Neural crest cell (in vitro differentiated cells): ENCODE measurements around the gene ARMH3. TPM values are rescaled to one million over a fixed set of nuclear protein-coding genes. Genes with fewer than 3 reads are reported as not detected.

Experiments
- DNase-seq: peaks from one replicate; pipeline ENCODE4 v3.0.0; 2021; ENCODE audit warnings: low read depth, mixed read lengths, low spot score
- H3K27ac Mint-ChIP-seq: one replicate; pipeline ENCODE4 v1.8.0; 2021; ENCODE audit warnings: mild to moderate bottlenecking, mixed read lengths; ENCODE audit not compliant: unreplicated experiment
- H3K27me3 Mint-ChIP-seq: 2 replicates; pipeline ENCODE4 v1.8.0; 2021; ENCODE audit warnings: low read depth, mild to moderate bottlenecking, mixed read lengths
- H3K36me3 Mint-ChIP-seq: 2 replicates; pipeline ENCODE4 v1.8.0; 2021; ENCODE audit warnings: low read depth, mild to moderate bottlenecking, mixed read lengths
- H3K4me1 Mint-ChIP-seq: 2 replicates; pipeline ENCODE4 v1.8.0; 2021; ENCODE audit warnings: mixed read lengths
- H3K4me3 Mint-ChIP-seq: one replicate; pipeline ENCODE4 v1.8.0; 2021; ENCODE audit warnings: mild to moderate bottlenecking, mixed read lengths
- H3K9me3 Mint-ChIP-seq: 2 replicates; pipeline ENCODE4 v1.8.0; 2021; ENCODE audit warnings: mixed read lengths
- total RNA-seq: library from RNA; stranded (reverse); gene quantifications from 2 replicates; pipeline ENCODE4 v1.2.1, GENCODE V29; 2021
- TF ChIP-seq, protein P1 (sequence below): fragments of 200-600 bp; sonication (generic); conservative IDR thresholded peaks from 2 replicates; pipeline ENCODE4 v1.5.0; 2021; ENCODE audit warnings: antibody characterized with exemption, mild to moderate bottlenecking

ARMH3 gene
- total RNA-seq, 1 donor from 2014 or later: 24.4 TPM

DNA sequence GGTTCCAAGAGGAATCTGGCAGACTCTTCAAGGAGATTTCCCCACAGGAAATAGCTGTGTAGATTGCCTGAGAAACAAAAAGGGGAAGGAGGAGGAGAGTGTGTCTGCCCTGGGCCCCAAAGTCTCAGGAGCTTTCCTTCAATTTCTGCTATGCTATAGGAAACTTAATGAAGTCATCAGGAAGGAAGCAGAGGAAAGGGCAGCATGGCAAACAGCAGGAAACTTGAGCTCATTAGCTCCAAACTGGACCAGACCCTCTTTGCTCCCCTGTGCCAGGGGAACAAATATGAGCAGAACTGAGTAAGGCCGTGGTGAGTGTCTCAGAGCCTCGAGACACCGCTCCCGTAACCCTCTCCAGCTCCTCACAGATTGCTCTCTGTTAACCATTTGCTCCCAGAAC is 207.6 kb downstream of the ARMH3 start:
- TF ChIP-seq, protein P1, sequence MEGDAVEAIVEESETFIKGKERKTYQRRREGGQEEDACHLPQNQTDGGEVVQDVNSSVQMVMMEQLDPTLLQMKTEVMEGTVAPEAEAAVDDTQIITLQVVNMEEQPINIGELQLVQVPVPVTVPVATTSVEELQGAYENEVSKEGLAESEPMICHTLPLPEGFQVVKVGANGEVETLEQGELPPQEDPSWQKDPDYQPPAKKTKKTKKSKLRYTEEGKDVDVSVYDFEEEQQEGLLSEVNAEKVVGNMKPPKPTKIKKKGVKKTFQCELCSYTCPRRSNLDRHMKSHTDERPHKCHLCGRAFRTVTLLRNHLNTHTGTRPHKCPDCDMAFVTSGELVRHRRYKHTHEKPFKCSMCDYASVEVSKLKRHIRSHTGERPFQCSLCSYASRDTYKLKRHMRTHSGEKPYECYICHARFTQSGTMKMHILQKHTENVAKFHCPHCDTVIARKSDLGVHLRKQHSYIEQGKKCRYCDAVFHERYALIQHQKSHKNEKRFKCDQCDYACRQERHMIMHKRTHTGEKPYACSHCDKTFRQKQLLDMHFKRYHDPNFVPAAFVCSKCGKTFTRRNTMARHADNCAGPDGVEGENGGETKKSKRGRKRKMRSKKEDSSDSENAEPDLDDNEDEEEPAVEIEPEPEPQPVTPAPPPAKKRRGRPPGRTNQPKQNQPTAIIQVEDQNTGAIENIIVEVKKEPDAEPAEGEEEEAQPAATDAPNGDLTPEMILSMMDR: no peak
- DNase-seq: no peak
- Mint-ChIP-seq H3K36me3 (no peaks in the 10 kb centered on the region), H3K4me3 (no peak overlapping the region), H3K27me3 (peaks cover 7% of the 10 kb centered on the region), H3K27ac (no peak overlapping the region), H3K9me3 (no peaks in the 10 kb centered on the region), H3K4me1 (peaks cover 10% of the 10 kb centered on the region)

DNA sequence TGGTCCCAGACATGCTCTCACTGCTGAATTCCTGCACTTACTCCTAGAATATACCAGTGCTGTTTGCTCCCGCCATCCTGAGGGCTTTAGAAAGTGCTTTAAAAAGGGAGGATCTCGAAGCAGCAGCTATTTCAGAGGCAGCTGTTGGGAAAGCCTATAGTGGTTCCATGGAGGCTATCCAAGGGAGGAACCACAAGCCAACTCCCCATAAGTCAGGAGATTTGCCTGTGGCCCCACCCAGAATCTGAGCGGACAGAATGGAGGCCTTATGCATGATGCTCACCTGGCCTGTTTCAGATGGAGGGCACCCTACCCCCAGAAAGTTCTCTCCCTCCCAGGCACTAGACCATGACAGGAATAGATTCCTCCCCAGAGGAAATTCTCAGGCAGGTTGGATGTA is 210.1 kb downstream of the ARMH3 start:
- no peak overlapping the region for H3K27ac Mint-ChIP-seq
- H3K36me3 Mint-ChIP-seq: no peaks in the 10 kb centered on the region
- peaks cover 30% of the 10 kb centered on the region for H3K27me3 Mint-ChIP-seq
- no peak overlapping the region for H3K4me3 Mint-ChIP-seq
- TF ChIP-seq, protein P1: no peak
- DNase-seq: no peak
- peaks cover 30% of the 10 kb centered on the region for H3K4me1 Mint-ChIP-seq
- no peaks in the 10 kb centered on the region for H3K9me3 Mint-ChIP-seq

DNA sequence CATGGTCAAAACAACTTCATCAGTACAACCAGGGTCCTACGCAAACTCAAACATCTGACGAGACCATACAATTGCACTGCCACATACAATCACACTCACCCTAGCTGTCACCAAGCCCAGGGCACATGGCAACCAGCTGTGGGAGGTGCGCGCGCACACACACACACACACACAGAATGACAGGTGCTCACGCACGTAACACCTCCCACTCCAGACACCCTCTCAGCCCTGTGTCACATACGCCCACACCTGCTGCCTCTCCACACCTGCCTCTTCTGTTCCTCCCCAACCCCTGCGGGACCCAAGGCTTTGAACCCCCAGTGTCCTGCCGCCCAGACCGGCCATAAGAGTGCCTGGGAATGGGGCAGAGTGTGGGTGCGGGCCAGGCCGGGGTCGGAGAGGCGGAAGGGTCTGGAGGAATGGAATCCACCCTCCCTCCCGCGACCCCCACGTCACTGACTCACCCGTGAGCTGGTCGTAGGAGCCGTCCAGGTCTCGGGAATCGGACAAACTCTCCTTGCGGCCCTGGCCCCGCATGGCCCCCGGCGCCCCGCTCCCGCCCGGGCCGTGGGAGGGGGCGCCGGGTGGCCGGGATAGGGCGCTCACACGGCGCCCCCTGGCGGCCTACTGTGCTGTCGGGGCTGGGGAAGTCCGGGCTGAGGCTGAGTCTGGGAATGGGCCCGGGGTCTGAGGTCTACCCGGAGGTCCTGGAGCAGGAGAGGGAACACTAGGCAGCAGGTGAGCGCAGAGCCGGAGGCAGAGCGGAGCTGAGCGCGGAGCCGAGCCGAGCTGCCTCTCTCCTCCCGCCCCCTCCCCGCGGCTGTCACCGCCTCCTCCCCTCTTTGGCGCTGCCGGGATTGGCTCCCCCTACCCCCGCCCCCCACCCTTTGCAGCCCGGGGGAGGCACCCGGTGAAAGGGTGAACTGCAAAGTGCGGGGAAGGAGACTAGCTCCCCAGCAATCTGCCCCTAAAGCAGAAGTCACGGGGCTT is 212.6 kb downstream of the ARMH3 start, which contains the start of gene KCNIP2:
TSS of gene KCNIP2 (minus strand) at position 769 of the 990 bp plus-strand sequence. CDS start at position 537, 232 bp downstream.
- Mint-ChIP-seq H3K4me1 (peaks cover 47% of the 10 kb centered on the region), H3K9me3 (no peaks in the 10 kb centered on the region), H3K4me3 (peak within 1 kb of the TSS; percentile 66), H3K36me3 (no peaks in the 10 kb centered on the region), H3K27ac (no peak within 1 kb of the TSS), H3K27me3 (peaks cover 37% of the 10 kb centered on the region)
- DNase-seq: peak; percentile 41
- TF ChIP-seq, protein P1: peak; percentile 71

DNA sequence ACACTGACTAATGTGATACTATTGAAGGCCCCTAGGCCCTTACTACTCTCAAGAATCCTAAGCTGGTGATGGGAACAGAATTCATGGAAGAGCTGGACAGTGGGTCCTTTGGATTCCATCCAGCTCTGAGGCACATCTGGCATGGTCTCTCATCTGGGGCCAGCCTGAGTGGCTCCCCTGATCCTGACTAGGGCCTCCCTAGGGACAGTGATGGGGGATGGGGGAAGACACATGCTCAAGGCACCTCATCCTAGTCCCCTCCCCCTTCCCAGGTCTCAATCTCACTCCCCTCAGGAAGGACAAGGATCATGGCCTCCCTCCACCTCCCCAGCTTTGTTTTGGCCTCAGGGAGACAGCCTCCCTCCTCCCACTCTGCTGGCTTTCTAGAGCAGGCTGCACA is 214.1 kb downstream of the ARMH3 start:
- peak overlapping the region; percentile 63 for H3K4me3 Mint-ChIP-seq
- H3K9me3 Mint-ChIP-seq: no peaks in the 10 kb centered on the region
- H3K27me3 Mint-ChIP-seq: peaks cover 37% of the 10 kb centered on the region
- DNase-seq: no peak
- peaks cover 47% of the 10 kb centered on the region for H3K4me1 Mint-ChIP-seq
- TF ChIP-seq, protein P1: no peak
- H3K27ac Mint-ChIP-seq: no peak overlapping the region
- no peaks in the 10 kb centered on the region for H3K36me3 Mint-ChIP-seq

DNA sequence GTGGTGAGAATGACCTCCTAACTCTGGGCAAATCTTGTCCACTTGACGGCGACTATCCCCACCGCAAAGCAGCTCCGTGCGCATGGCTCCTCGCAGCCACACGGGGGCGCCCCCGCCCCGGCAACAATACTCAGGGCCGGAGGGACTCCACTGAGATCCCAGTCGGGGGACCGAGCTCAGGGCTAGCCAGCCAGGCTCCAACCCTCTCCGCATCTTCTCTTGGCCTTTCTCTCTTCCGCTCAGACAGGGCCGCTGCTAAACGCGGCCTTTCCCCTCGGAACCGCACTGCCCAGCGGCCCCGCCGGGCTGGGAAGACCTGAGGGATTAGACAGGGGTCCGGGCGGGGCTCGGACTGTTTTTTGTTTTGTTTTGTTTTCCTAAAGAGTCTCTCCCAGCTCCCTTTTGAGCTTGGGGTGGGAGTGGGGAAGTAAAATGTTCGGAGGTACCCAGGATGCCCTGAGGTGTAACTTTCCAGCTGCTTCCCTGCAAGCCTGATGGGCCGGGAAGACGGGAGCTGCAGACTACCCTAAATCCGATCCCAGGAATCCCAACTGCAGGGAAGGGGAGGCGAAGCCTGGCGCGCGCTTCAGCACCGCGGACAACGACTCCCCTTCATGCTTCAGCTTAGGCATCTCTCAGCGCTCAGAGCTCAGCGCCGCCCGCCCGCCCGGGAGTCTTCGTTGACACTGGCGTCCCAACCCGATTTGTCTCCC is 215.1 kb downstream of the ARMH3 start:
- TF ChIP-seq, protein P1: peak; percentile 90
- Mint-ChIP-seq H3K4me3 (peak overlapping the region; percentile 89), H3K36me3 (no peaks in the 10 kb centered on the region), H3K27ac (no peak overlapping the region), H3K9me3 (no peaks in the 10 kb centered on the region), H3K27me3 (peaks cover 37% of the 10 kb centered on the region), H3K4me1 (peaks cover 48% of the 10 kb centered on the region)
- peak; percentile 90 for DNase-seq
